Measurements from ENCODE around the gene RNASE9.

DNA sequence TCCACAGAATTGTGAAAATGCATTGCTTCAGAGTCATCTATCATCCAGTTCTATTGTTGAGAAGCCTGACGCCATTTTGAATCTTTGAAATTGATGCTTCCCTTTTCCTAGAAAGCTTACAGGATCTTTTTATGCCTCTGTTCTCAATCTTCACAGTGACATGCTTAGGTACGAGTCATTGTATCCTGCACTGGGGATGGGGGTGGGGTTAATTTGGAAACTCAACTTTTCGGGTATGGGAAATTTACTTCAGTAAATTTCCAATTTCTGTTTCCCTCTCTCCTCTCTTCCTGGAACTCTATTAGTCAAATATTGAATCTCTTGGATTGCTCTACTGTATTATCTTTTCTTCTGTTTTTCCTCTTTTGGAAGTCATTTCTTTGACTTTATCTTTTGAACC, 31.0 kb downstream of the RNASE9 start:
- no peak for TF ChIP-seq GABPA (IDR thresholded peaks at IDR 0.05 in 1 of 2, conservative IDR thresholded peaks at IDR 0.05 in 1 of 2)
- TF ChIP-seq ZBTB33 (IDR thresholded peaks at IDR 0.05) = no peak
- no peak for TF ChIP-seq RAD21 (IDR thresholded peaks at IDR 0.05)
- TF ChIP-seq, protein P1, sequence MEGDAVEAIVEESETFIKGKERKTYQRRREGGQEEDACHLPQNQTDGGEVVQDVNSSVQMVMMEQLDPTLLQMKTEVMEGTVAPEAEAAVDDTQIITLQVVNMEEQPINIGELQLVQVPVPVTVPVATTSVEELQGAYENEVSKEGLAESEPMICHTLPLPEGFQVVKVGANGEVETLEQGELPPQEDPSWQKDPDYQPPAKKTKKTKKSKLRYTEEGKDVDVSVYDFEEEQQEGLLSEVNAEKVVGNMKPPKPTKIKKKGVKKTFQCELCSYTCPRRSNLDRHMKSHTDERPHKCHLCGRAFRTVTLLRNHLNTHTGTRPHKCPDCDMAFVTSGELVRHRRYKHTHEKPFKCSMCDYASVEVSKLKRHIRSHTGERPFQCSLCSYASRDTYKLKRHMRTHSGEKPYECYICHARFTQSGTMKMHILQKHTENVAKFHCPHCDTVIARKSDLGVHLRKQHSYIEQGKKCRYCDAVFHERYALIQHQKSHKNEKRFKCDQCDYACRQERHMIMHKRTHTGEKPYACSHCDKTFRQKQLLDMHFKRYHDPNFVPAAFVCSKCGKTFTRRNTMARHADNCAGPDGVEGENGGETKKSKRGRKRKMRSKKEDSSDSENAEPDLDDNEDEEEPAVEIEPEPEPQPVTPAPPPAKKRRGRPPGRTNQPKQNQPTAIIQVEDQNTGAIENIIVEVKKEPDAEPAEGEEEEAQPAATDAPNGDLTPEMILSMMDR (IDR thresholded peaks at IDR 0.05; ENCODE audit: low read depth, low read length, missing input control) = no peak
- no peak for TF ChIP-seq REST (IDR thresholded peaks at IDR 0.05)
- no peak for TF ChIP-seq SP1 (IDR thresholded peaks at IDR 0.05)
